IMR-90 (cell line): ENCODE results near the gene TBC1D9B. TPM values are rescaled to one million over a fixed set of nuclear protein-coding genes. Genes with fewer than 3 reads are reported as not detected.

Experiments used
- ATAC-seq: fragments of 200-7000 bp; cut with Tn5 transposase; 2 replicates; pipeline ENCODE4 v1.9.1; 2020; ENCODE audit warnings: low read depth, mild to moderate bottlenecking, moderate library complexity
- BruUV-seq: library from RNA; stranded (reverse); fragments of 400-500 nt; replicated peaks from 2 replicates; lab custom pipeline; 2021; lab: Mats Ljungman, UMichigan
- CTCF ChIA-PET: fragments of 300-600 bp; formaldehyde crosslinking; extraction: SDS; loops from one replicate; lab custom pipeline; 2021; ENCODE audit warnings: antibody characterized with exemption; lab: Yijun Ruan, JAX
- POLR2A ChIA-PET: fragments of 300-600 bp; sonication (Branson Sonifier 250); formaldehyde crosslinking; loops from one replicate; lab custom pipeline; 2022; ENCODE audit warnings: antibody characterized with exemption; ENCODE audit not compliant: unreplicated experiment; lab: Charles Lee
- DNase-seq: peaks from one replicate; pipeline ENCODE4 v3.0.0; 2013
- H2AFZ ChIP-seq: replicated peaks from 2 replicates; pipeline ENCODE3; 2013; ENCODE audit warnings: low read length, mild to moderate bottlenecking; ENCODE audit not compliant: poor library complexity
- H2AK5ac ChIP-seq: 2 replicates; pipeline ENCODE4 v1.6.1; 2013; ENCODE audit warnings: low read depth, low read length, inconsistent platforms
- H2AK9ac ChIP-seq: replicated peaks from 2 replicates; pipeline ENCODE3; 2013; ENCODE audit warnings: mild to moderate bottlenecking, low read depth, low read length, moderate library complexity; ENCODE audit not compliant: poor library complexity
- H2BK120ac ChIP-seq: 2 replicates; pipeline ENCODE4 v1.6.1; 2013; ENCODE audit warnings: low read depth, low read length, inconsistent platforms
- H2BK15ac ChIP-seq: 3 replicates; pipeline ENCODE4 v1.6.1; 2013; ENCODE audit warnings: low read depth, low read length, inconsistent platforms
- H2BK20ac ChIP-seq: 2 replicates; pipeline ENCODE4 v1.6.1; 2013; ENCODE audit warnings: low read depth, mild to moderate bottlenecking, inconsistent platforms, low read length, moderate library complexity
- H2BK5ac ChIP-seq: 2 replicates; pipeline ENCODE4 v1.6.1; 2013; ENCODE audit warnings: mild to moderate bottlenecking, low read depth, low read length, inconsistent platforms; ENCODE audit not compliant: poor library complexity, severe bottlenecking
- H3K14ac ChIP-seq: replicated peaks from 2 replicates; pipeline ENCODE4 v1.6.1; 2013; ENCODE audit warnings: low read depth, low read length, inconsistent platforms
- H3K18ac ChIP-seq: 2 replicates; pipeline ENCODE4 v1.6.1; 2013; ENCODE audit warnings: low read depth, low read length, control low read depth
- H3K23ac ChIP-seq: 2 replicates; pipeline ENCODE4 v1.6.1; 2013; ENCODE audit warnings: low read depth, low read length, inconsistent platforms
- H3K27ac ChIP-seq: 2 replicates; pipeline ENCODE4 v1.5.1; 2013; ENCODE audit warnings: mild to moderate bottlenecking, control low read depth, low read length; ENCODE audit not compliant: insufficient read depth
- H3K27me3 ChIP-seq: 2 replicates; pipeline ENCODE4 v1.6.1; 2013; ENCODE audit warnings: low read length; ENCODE audit not compliant: control insufficient read depth, insufficient read depth
- H3K36me3 ChIP-seq: 2 replicates; pipeline ENCODE4 v1.6.1; 2013; ENCODE audit warnings: low read length, mixed read lengths; ENCODE audit not compliant: control insufficient read depth, insufficient read depth
- H3K4ac ChIP-seq: 2 replicates; pipeline ENCODE4 v1.6.1; 2013; ENCODE audit warnings: low read depth, low read length, inconsistent platforms
- H3K4me1 ChIP-seq: 2 replicates; pipeline ENCODE4 v1.6.1; 2013; ENCODE audit warnings: low read length, mixed read lengths; ENCODE audit not compliant: control insufficient read depth, insufficient read depth
- H3K4me2 ChIP-seq: 2 replicates; pipeline ENCODE4 v1.6.1; 2013; ENCODE audit warnings: low read depth, mild to moderate bottlenecking, control low read depth, low read length, moderate library complexity
- H3K4me3 ChIP-seq: 2 replicates; pipeline ENCODE4 v1.5.1; 2013; ENCODE audit warnings: low read depth, mild to moderate bottlenecking, control low read depth, low read length, moderate library complexity; ENCODE audit not compliant: insufficient read depth
- H3K56ac ChIP-seq: 2 replicates; pipeline ENCODE4 v1.6.1; 2013; ENCODE audit warnings: low read length, inconsistent platforms; ENCODE audit not compliant: insufficient read depth; ENCODE audit errors: extremely low read depth
- H3K79me1 ChIP-seq, 2 experiments: 2 replicates each; pipeline ENCODE4 v1.6.1; 2013; ENCODE audit warnings: low read length in 2 of 2, inconsistent platforms in 1 of 2, low read depth in 1 of 2
- H3K9ac ChIP-seq: 2 replicates; pipeline ENCODE4 v1.6.1; 2013; ENCODE audit warnings: low read depth, low read length, control low read depth
- H3K9me1 ChIP-seq: 2 replicates; pipeline ENCODE4 v1.6.1; 2013; ENCODE audit warnings: low read length, inconsistent platforms; ENCODE audit not compliant: insufficient read depth
- H3K9me3 ChIP-seq: 2 replicates; pipeline ENCODE4 v1.6.1; 2013; ENCODE audit warnings: low read length; ENCODE audit not compliant: control insufficient read depth, insufficient read depth
- H4K20me1 ChIP-seq: 2 replicates; pipeline ENCODE4 v1.6.1; 2013; ENCODE audit warnings: low read length, inconsistent platforms; ENCODE audit not compliant: insufficient read depth
- H4K5ac ChIP-seq: 2 replicates; pipeline ENCODE4 v1.6.1; 2013; ENCODE audit warnings: mild to moderate bottlenecking, low read depth, low read length, control low read depth
- H4K8ac ChIP-seq, 2 experiments: 2 replicates each; pipeline ENCODE4 v1.6.1; 2013; ENCODE audit warnings: low read depth in 2 of 2, low read length in 2 of 2, control low read depth in 1 of 2, inconsistent platforms in 1 of 2
- H4K91ac ChIP-seq: 2 replicates; pipeline ENCODE4 v1.6.1; 2013; ENCODE audit warnings: low read depth, low read length, inconsistent platforms; ENCODE audit not compliant: insufficient read depth
- CEBPB ChIP-seq: IDR thresholded peaks from 2 replicates; pipeline ENCODE4 v1.6.1; 2012; ENCODE audit warnings: low read depth, low read length, improper control_type of control experiment
- RFX5 ChIP-seq: IDR thresholded peaks from 2 replicates; pipeline ENCODE4 v1.8.0; 2012; ENCODE audit warnings: low read depth, mild to moderate bottlenecking, low read length, moderate library complexity
- WGBS, 2 experiments: methylation state at CpG; one replicate each; pipeline versions ENCODE4 v1.1.5 to v1.1.7; 2013; ENCODE audit warnings: missing lambda C conversion rate in 2 of 2; ENCODE audit not compliant: insufficient read length in 1 of 2; ENCODE audit errors: extremely low coverage in 2 of 2; 5-methylcytosine and 5-hydroxymethylcytosine counted together
- dilution Hi-C: fragments of 300-500 bp; cut with HindIII; formaldehyde crosslinking; loops from one replicate; pipeline ENCODE4 v1.14.3; 2018; ENCODE audit warnings: low sequenced_read_pairs; ENCODE audit not compliant: unreplicated experiment
- in situ Hi-C: fragments of 300-500 bp; cut with MboI; formaldehyde crosslinking; loops from 3 replicates; pipeline ENCODE4 v1.14.3; 2019; ENCODE audit warnings: low sequenced_read_pairs, inconsistent platforms, mixed read lengths
- intact Hi-C: fragments of 100-400 bp; cut with micrococcal nuclease; formaldehyde crosslinking; loops from 2 replicates; pipeline ENCODE4 v1.10.0; 2022
- polyA plus RNA-seq, 3 experiments: library from polyadenylated mRNA; depleted of rRNA; stranded (reverse); fragments of >200 nt; gene quantifications; 2 replicates each; pipeline ENCODE4 v1.2.3, GENCODE V29; 2012; ENCODE audit warnings: low replicate concordance in 1 of 3
- total RNA-seq: library from RNA; depleted of rRNA; stranded (reverse); fragments of >200 nt; gene quantifications from 2 replicates; pipeline ENCODE4 v1.2.3, GENCODE V29; 2012

Gene TBC1D9B
- total and polyA plus RNA-seq, 2 of the 4 experiments (the other 2 are of a cell fraction), result 58.6 to 78.1 TPM

GRCh38 chr5:179890751-179891682 lies 16.7 kb downstream of the TBC1D9B start:
- Histone ChIP-seq H4K5ac (no peak overlapping the region), H3K14ac (no peak overlapping the region), H4K20me1 (no peaks in the 10 kb centered on the region), H4K91ac (no peak overlapping the region), H3K9me3 (no peaks in the 10 kb centered on the region), H3K79me1 (peaks cover 11 to 12% of the 10 kb centered on the region in 2 experiments; a peak in 3 of 4 replicates), H3K23ac (no peak overlapping the region), H3K36me3 (peaks cover 89% of the 10 kb centered on the region), H2AK9ac (no peak overlapping the region), H3K18ac (no peak overlapping the region), H3K9ac (no peak overlapping the region), H3K27me3 (no peaks in the 10 kb centered on the region), H4K8ac (no peak overlapping the region), H3K4me1 (no peaks in the 10 kb centered on the region), H2AFZ (no peak overlapping the region), H2AK5ac (no peak overlapping the region), H3K4me2 (no peak overlapping the region), H3K4me3 (no peak overlapping the region), H3K9me1 (0 out of 2 replicates have a peak, but pooled peaks cover 2% of the 10 kb centered on the region), H3K4ac (no peak overlapping the region), H3K56ac (no peak overlapping the region), H3K27ac (no peak overlapping the region), H2BK20ac (no peak overlapping the region), H2BK120ac (no peak overlapping the region), H2BK5ac (no peak overlapping the region), H2BK15ac (no peak overlapping the region)
- dilution Hi-C loops, result no loop called here
- TF ChIP-seq RFX5, result no peak
- no peak for TF ChIP-seq CEBPB
- DNase-seq (no peak), ATAC-seq (no peak)
- WGBS, 2 experiments, result 93% methylated on average over 14 of the region's 25 CpGs; no CpG with 5 or more reads in 1 of the 2 experiments
- no TSS peak for BruUV-seq
- POLR2A ChIA-PET, result no interaction called here
- in situ Hi-C loops, result no loop called here
- CTCF ChIA-PET, result no interaction called here
- intact Hi-C loops, result no loop called here
